SK-N-SH (cell line): ENCODE data around the gene CRPPA. TPM values are rescaled to one million over a fixed set of nuclear protein-coding genes. Genes with fewer than 3 reads are reported as not detected.
"Not testable (repeated sequence)": the region's sequence is repeated elsewhere in the genome, so short reads cannot be mapped to it uniquely, and the experiment has no call there.

Experiments
- CTCF ChIA-PET: fragments of 300-600, 350-600 bp; formaldehyde crosslinking; extraction: SDS; loops from one replicate; lab custom pipeline; 2021; lab: Yijun Ruan, JAX
- POLR2A ChIA-PET: fragments of 350-600 bp; sonication (Branson Sonifier 250); formaldehyde crosslinking; extraction: SDS; loops from one replicate; lab custom pipeline; 2020; ENCODE audit warnings: antibody characterized with exemption, inconsistent platforms; lab: Yijun Ruan, JAX
- DNase-seq: peaks from one replicate; pipeline ENCODE4 v3.0.0; 2012
- H2AFZ ChIP-seq: fragments of 200-600 bp; sonication (generic); 2 replicates; pipeline ENCODE4 v1.8.1; 2016; ENCODE audit warnings: antibody characterized with exemption, mild to moderate bottlenecking, low read depth
- H3F3A ChIP-seq: fragments of 200-600 bp; sonication (generic); replicated peaks from 2 replicates; pipeline ENCODE3; 2016; ENCODE audit warnings: antibody characterized with exemption, mild to moderate bottlenecking; ENCODE audit not compliant: insufficient read depth
- H3K27ac ChIP-seq, 2 experiments: fragments of 200-500 bp in 1 of 2; fragments of 200-600 bp in 1 of 2; sonication (Bioruptor generic) in 1 of 2; sonication (generic), shearing (Covaris generic) in 1 of 2; 2 replicates each; pipeline versions ENCODE4 v1.5.1 to v1.6.1; 2014 to 2016; ENCODE audit warnings: low read depth in 2 of 2, inconsistent platforms in 1 of 2, low read length in 1 of 2, mild to moderate bottlenecking in 1 of 2, mixed read lengths in 1 of 2
- H3K27me3 ChIP-seq: fragments of 200-600 bp; sonication (generic), shearing (Covaris generic); 2 replicates; pipeline ENCODE4 v1.6.1; 2016; ENCODE audit warnings: mixed run types; ENCODE audit not compliant: insufficient read depth
- H3K36me3 ChIP-seq, 2 experiments: fragments of 200-500 bp in 1 of 2; fragments of 200-600 bp in 1 of 2; sonication (Bioruptor generic) in 1 of 2; sonication (generic) in 1 of 2; replicated peaks in 1 of 2; 2 replicates each; pipeline versions ENCODE3 to v1.5.1; 2014 to 2016; ENCODE audit warnings: low read length in 1 of 2, mild to moderate bottlenecking in 1 of 2; ENCODE audit not compliant: insufficient read depth in 2 of 2, control insufficient read depth in 1 of 2
- H3K4me1 ChIP-seq, 2 experiments: fragments of 200-500 bp in 1 of 2; fragments of 200-600 bp in 1 of 2; sonication (Bioruptor generic) in 1 of 2; sonication (generic), shearing (Covaris generic) in 1 of 2; 2 replicates each; pipeline versions ENCODE4 v1.5.1 to v1.6.1; 2014 to 2016; ENCODE audit warnings: low read depth in 1 of 2, low read length in 1 of 2, mixed run types in 1 of 2; ENCODE audit not compliant: insufficient read depth in 2 of 2, control insufficient read depth in 1 of 2
- H3K4me2 ChIP-seq: fragments of 200-600 bp; sonication (generic), shearing (Covaris generic); 2 replicates; pipeline ENCODE4 v1.6.1; 2017; ENCODE audit warnings: mixed run types
- H3K4me3 ChIP-seq, 2 experiments: fragments of 200-500 bp in 1 of 2; fragments of 200-600 bp in 1 of 2; sonication (Bioruptor generic) in 1 of 2; sonication (generic), shearing (Covaris generic) in 1 of 2; 2 replicates each; pipeline versions ENCODE4 v1.5.1 to v1.8.1; 2014 to 2016; ENCODE audit warnings: low read depth in 2 of 2, inconsistent platforms in 1 of 2, low read length in 1 of 2, mild to moderate bottlenecking in 1 of 2, mixed read lengths in 1 of 2, moderate library complexity in 1 of 2
- H3K79me2 ChIP-seq: fragments of 200-600 bp; sonication (generic); 2 replicates; pipeline ENCODE4 v1.8.1; 2017; ENCODE audit warnings: mild to moderate bottlenecking; ENCODE audit not compliant: insufficient read depth
- H3K9ac ChIP-seq: fragments of 200-600 bp; sonication (generic); 2 replicates; pipeline ENCODE4 v1.6.1; 2017; ENCODE audit warnings: mixed run types
- H3K9me2 ChIP-seq: fragments of 200-600 bp; sonication (generic); 2 replicates; pipeline ENCODE4 v1.6.1; 2017; ENCODE audit warnings: mixed run types
- H3K9me3 ChIP-seq: fragments of 200-600 bp; sonication (generic); 2 replicates; pipeline ENCODE4 v1.6.1; 2017; ENCODE audit warnings: mixed run types, mild to moderate bottlenecking, moderate library complexity
- H4K20me1 ChIP-seq: fragments of 200-600 bp; sonication (generic); 2 replicates; pipeline ENCODE4 v1.6.1; 2017; ENCODE audit warnings: mild to moderate bottlenecking, mixed run types; ENCODE audit not compliant: insufficient read depth
- FOXM1 ChIP-seq: IDR thresholded peaks from 2 replicates; pipeline ENCODE4 v1.4.0; 2012; ENCODE audit warnings: low read depth, mild to moderate bottlenecking
- NFIC ChIP-seq: IDR thresholded peaks from 2 replicates; pipeline ENCODE4 v1.4.0; 2012; ENCODE audit warnings: borderline replicate concordance
- WGBS: methylation state at CpG from one replicate; pipeline ENCODE4 v1.1.6; 2017; ENCODE audit warnings: low lambda C conversion rate; 5-methylcytosine and 5-hydroxymethylcytosine counted together
- polyA plus RNA-seq, 3 experiments: library from polyadenylated mRNA; depleted of rRNA; stranded (reverse); fragments of >200 nt; gene quantifications; 2 replicates each; pipeline ENCODE4 v1.2.3, GENCODE V29; 2012
- small RNA-seq, 7 experiments: library from RNA; depleted of rRNA; stranded (forward); fragments of <200 nt; gene quantifications; one replicate each; pipeline ENCODE3, GENCODE V24; 2012

CRPPA gene
- polyA plus RNA-seq, 1 of the 3 experiments (the other 2 are of a cell fraction), result 0.15 TPM

GRCh38 chr7:16392990-16393523 is 28.3 kb downstream of the CRPPA start:
- Histone ChIP-seq H3K36me3 (no peaks in the 10 kb centered on the region), H3K27me3 (no peaks in the 10 kb centered on the region), H3K9ac (no peak overlapping the region), H3K27ac (no peak overlapping the region), H3K4me2 (no peak overlapping the region), H4K20me1 (no peaks in the 10 kb centered on the region), H3F3A (peaks cover 20% of the 10 kb centered on the region), H3K9me3 (peaks cover 7% of the 10 kb centered on the region; the same call in 1 of the 2 replicates), H3K4me3 (no peak overlapping the region), H3K9me2 (no peaks in the 10 kb centered on the region), H3K4me1 (no peaks in the 10 kb centered on the region; a peak in 1 of 4 replicates), H3K79me2 (no peaks in the 10 kb centered on the region), H2AFZ (no peak overlapping the region)
- TF ChIP-seq FOXM1 (no peak), NFIC (no peak)
- ChIA-PET CTCF (interaction anchor here (0.6 kb wide), 1 partner anchor 68 kb away, joined by 4 read pairs; no protein-coding TSS in a partner anchor), POLR2A (no interaction called here)
- DNase-seq, result no peak
- WGBS, result 22% methylated on average over 2 of the region's 2 CpGs

GRCh38 chr7:16383786-16384185 is 37.6 kb downstream of the CRPPA start:
- H3F3A ChIP-seq, H3K79me2 ChIP-seq, H3K4me2 ChIP-seq, H3K4me1 ChIP-seq, H2AFZ ChIP-seq, H4K20me1 ChIP-seq, H3K9ac ChIP-seq, H3K27me3 ChIP-seq, H3K36me3 ChIP-seq, H3K27ac ChIP-seq, H3K4me3 ChIP-seq, POLR2A ChIA-PET, H3K9me3 ChIP-seq, DNase-seq, H3K9me2 ChIP-seq: not testable (repeated sequence)
- 47% methylated on average over 18 of the region's 18 CpGs for WGBS
- CTCF ChIA-PET, result interaction anchor here (0.6 to 1.1 kb wide), 2 partner anchors 11 to 21 kb away, joined by 3 read pairs; no protein-coding TSS in a partner anchor

GRCh38 chr7:16383103-16383502 is 38.2 kb downstream of the CRPPA start:
- no CpG with 5 or more reads among the region's 7 CpGs for WGBS
- H3K4me1 ChIP-seq, H3K4me2 ChIP-seq, DNase-seq, H3K27me3 ChIP-seq, H3K9ac ChIP-seq, H3K79me2 ChIP-seq, H3K9me2 ChIP-seq, H4K20me1 ChIP-seq, H3K9me3 ChIP-seq, H3K4me3 ChIP-seq, POLR2A ChIA-PET, H3K27ac ChIP-seq, H3K36me3 ChIP-seq, H3F3A ChIP-seq, H2AFZ ChIP-seq: not testable (repeated sequence)
- CTCF ChIA-PET, result interaction anchor here (0.6 kb wide), 1 partner anchor 22 kb away, joined by 3 read pairs; no protein-coding TSS in a partner anchor

Small RNA genes lying within 50 kb of the gene (small RNA-seq; reads per million reads assigned to genes)
- gene AC005014.3, result 0 reads per million in 7 experiments

Other genes with a start within 250 kb of the CRPPA start
- gene SOSTDC1, start 44.2 kb upstream of the CRPPA start, polyA plus RNA-seq (2012; rRNA removed), result 0.13 and 0.81 TPM in 2 replicates
- gene LRRC72, start 105.3 kb upstream of the CRPPA start, polyA plus RNA-seq (2012; rRNA removed), result not detected in 2 replicates
- 15.8 and 22.4 TPM in 2 replicates for gene ANKMY2, start 224.2 kb upstream of the CRPPA start, polyA plus RNA-seq (2012; rRNA removed)
- gene BZW2, start 224.6 kb upstream of the CRPPA start, polyA plus RNA-seq (2012; rRNA removed), result 60.4 and 71.9 TPM in 2 replicates